ENCODE measurements around the gene RUBCNL.

The RUBCNL gene

GRCh38 chr13:46385946-46386345 lies 1.1 kb downstream of the RUBCNL start:
- no peak overlapping the region for H3K4me3 ChIP-seq (ENCODE audit: low read depth, low read length)

DNA sequence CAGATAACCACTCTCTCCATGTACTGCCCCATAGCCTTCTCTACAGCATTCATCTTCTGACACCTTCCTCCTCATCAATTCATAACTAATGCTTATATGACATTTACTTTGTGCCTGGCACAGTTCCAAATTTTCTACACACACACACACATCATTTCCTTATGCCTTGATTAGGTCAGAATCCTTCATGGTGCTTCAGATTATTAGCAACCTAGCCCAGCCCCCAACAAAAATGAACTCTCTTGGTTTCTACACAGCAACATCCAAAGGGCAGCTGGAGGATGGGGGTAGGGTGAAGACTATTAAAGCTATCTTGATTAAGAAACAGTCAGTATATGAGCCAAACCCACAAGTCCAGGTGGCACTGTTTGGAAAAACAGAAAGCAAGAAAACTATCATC lies 3.7 kb downstream of the RUBCNL start:
- Histone ChIP-seq H3K9ac (no peak overlapping the region), H3K9me3 (ENCODE audit: control insufficient read depth, low read length) (no peaks in the 10 kb centered on the region), H3K4me3 (ENCODE audit: low read depth, low read length) (no peak overlapping the region), H3K27ac (no peak overlapping the region), H2AFZ (no peak overlapping the region), H3K79me2 (no peaks in the 10 kb centered on the region), H3K36me3 (ENCODE audit: control insufficient read depth, insufficient read depth, low read length) (no peaks in the 10 kb centered on the region), H3K27me3 (ENCODE audit: control insufficient read depth, insufficient read depth, low read length) (no peaks in the 10 kb centered on the region), H3K4me1 (no peaks in the 10 kb centered on the region), H3K4me2 (ENCODE audit: low read length) (no peak overlapping the region)
- TF ChIP-seq CTCF (IDR thresholded peaks at IDR 0.05), result no peak

More at GRCh38 chr13:46385946-46386345, 1.1 kb downstream of the RUBCNL start:
- Histone ChIP-seq H2AFZ (no peak overlapping the region), H3K79me2 (no peaks in the 10 kb centered on the region), H3K4me1 (no peaks in the 10 kb centered on the region), H3K9ac (no peak overlapping the region), H3K9me3 (ENCODE audit: control insufficient read depth, low read length) (no peaks in the 10 kb centered on the region), H3K4me2 (ENCODE audit: low read length) (no peak overlapping the region), H3K27me3 (ENCODE audit: control insufficient read depth, insufficient read depth, low read length) (no peaks in the 10 kb centered on the region), H3K27ac (no peak overlapping the region), H3K36me3 (ENCODE audit: control insufficient read depth, insufficient read depth, low read length) (no peaks in the 10 kb centered on the region)
- no peak for TF ChIP-seq CTCF (IDR thresholded peaks at IDR 0.05)

DNA sequence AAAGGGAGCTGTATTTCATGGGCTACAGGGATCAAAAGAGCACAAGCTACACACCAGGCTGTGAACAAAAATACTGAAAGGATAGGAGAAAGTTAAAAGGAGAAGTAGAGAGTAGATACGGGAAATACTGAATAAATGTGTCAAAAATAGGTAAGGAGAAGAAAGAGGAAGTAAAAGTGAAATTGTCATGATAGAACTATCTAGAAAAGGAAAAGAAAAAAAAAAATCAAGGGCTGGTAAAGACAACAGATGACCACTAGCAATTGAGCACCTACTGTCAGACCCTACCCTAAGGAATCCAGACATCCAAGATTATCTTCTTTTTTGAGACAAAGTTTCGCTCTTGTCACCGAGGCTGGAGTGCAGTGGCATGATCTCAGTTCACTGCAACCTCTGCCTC lies 4.8 kb downstream of the RUBCNL start:
- Histone ChIP-seq H3K27me3 (ENCODE audit: control insufficient read depth, insufficient read depth, low read length) (no peaks in the 10 kb centered on the region), H3K4me2 (ENCODE audit: low read length) (no peak overlapping the region), H3K9me3 (ENCODE audit: control insufficient read depth, low read length) (no peaks in the 10 kb centered on the region), H3K27ac (no peak overlapping the region), H3K4me3 (ENCODE audit: low read depth, low read length) (no peak overlapping the region), H3K36me3 (ENCODE audit: control insufficient read depth, insufficient read depth, low read length) (no peaks in the 10 kb centered on the region), H3K9ac (no peak overlapping the region), H3K4me1 (no peaks in the 10 kb centered on the region), H2AFZ (no peak overlapping the region), H3K79me2 (no peaks in the 10 kb centered on the region)
- no peak for TF ChIP-seq CTCF (IDR thresholded peaks at IDR 0.05)

- Histone ChIP-seq H2AFZ (no peak overlapping the region), H3K27me3 (ENCODE audit: control insufficient read depth, insufficient read depth, low read length) (no peaks in the 10 kb centered on the region), H3K4me3 (ENCODE audit: low read depth, low read length) (no peak overlapping the region), H3K79me2 (no peaks in the 10 kb centered on the region), H3K4me1 (no peaks in the 10 kb centered on the region), H3K9ac (no peak overlapping the region), H3K27ac (no peak overlapping the region), H3K4me2 (ENCODE audit: low read length) (no peak overlapping the region), H3K9me3 (ENCODE audit: control insufficient read depth, low read length) (no peaks in the 10 kb centered on the region), H3K36me3 (ENCODE audit: control insufficient read depth, insufficient read depth, low read length) (no peaks in the 10 kb centered on the region)
- TF ChIP-seq CTCF (IDR thresholded peaks at IDR 0.05), result no peak
Observed at GRCh38 chr13:46380242-46380641, 6.8 kb downstream of the RUBCNL start.

- no peaks in the 10 kb centered on the region for H3K4me1 ChIP-seq
- H3K4me3 ChIP-seq (ENCODE audit: low read depth, low read length), result no peak overlapping the region
- TF ChIP-seq CTCF (IDR thresholded peaks at IDR 0.05), result no peak
- H3K36me3 ChIP-seq (ENCODE audit: control insufficient read depth, insufficient read depth, low read length), result no peaks in the 10 kb centered on the region
- H3K9ac ChIP-seq, result no peak overlapping the region
- no peak overlapping the region for H3K4me2 ChIP-seq (ENCODE audit: low read length)
- H3K79me2 ChIP-seq, result no peaks in the 10 kb centered on the region
- no peaks in the 10 kb centered on the region for H3K9me3 ChIP-seq (ENCODE audit: control insufficient read depth, low read length)
- H3K27ac ChIP-seq, result no peak overlapping the region
- no peaks in the 10 kb centered on the region for H3K27me3 ChIP-seq (ENCODE audit: control insufficient read depth, insufficient read depth, low read length)
- no peak overlapping the region for H2AFZ ChIP-seq
Observed at GRCh38 chr13:46379611-46380010, 7.4 kb downstream of the RUBCNL start.
